ENCODE measurements around the gene ZBTB12.
"Not testable (repeated sequence)": the region's sequence is repeated elsewhere in the genome, so short reads cannot be mapped to it uniquely, and the experiment has no call there.

Gene ZBTB12

GRCh38 chr6:31940256-31940664, 38.4 kb upstream of the ZBTB12 start:
- Histone ChIP-seq H3K9me3 (ENCODE audit: control insufficient read depth in 1 of 2, low read length in 2 of 2) (no peaks in the 10 kb centered on the region), H3K36me3 (ENCODE audit: control insufficient read depth in 1 of 2, insufficient read depth in 2 of 2, low read length in 2 of 2) (no peaks in the 10 kb centered on the region), H3K27ac (ENCODE audit: low read length) (no peak overlapping the region), H3K4me3 (ENCODE audit: low read depth in 1 of 2, low read length in 2 of 2) (no peak overlapping the region), H3K27me3 (ENCODE audit: low read depth, low read length) (no peaks in the 10 kb centered on the region), H3K4me1 (ENCODE audit: control insufficient read depth in 1 of 2, insufficient read depth in 2 of 2, low read length in 2 of 2) (peaks cover 0 to 5% of the 10 kb centered on the region in 2 donors)

- no peaks in the 10 kb centered on the region for H3K36me3 ChIP-seq (ENCODE audit: control insufficient read depth in 1 of 2, insufficient read depth in 2 of 2, low read length in 2 of 2)
- no peaks in the 10 kb centered on the region for H3K27me3 ChIP-seq (ENCODE audit: low read depth, low read length)
- no peaks in the 10 kb centered on the region for H3K4me1 ChIP-seq (ENCODE audit: control insufficient read depth in 1 of 2, insufficient read depth in 2 of 2, low read length in 2 of 2)
- no peaks in the 10 kb centered on the region for H3K9me3 ChIP-seq (ENCODE audit: control insufficient read depth in 1 of 2, low read length in 2 of 2)
- H3K27ac ChIP-seq (ENCODE audit: low read length), result no peak overlapping the region
- H3K4me3 ChIP-seq (ENCODE audit: low read depth in 1 of 2, low read length in 2 of 2), result no peak overlapping the region
Observed at GRCh38 chr6:31935823-31936222, 33.9 kb upstream of the ZBTB12 start.

- H3K27ac ChIP-seq (ENCODE audit: low read length), result no peak overlapping the region
- no peaks in the 10 kb centered on the region for H3K9me3 ChIP-seq (ENCODE audit: control insufficient read depth in 1 of 2, low read length in 2 of 2)
Observed at GRCh38 chr6:31935021-31935420, 33.1 kb upstream of the ZBTB12 start.

GRCh38 chr6:31933537-31933936, 31.7 kb upstream of the ZBTB12 start:
- no peaks in the 10 kb centered on the region for H3K36me3 ChIP-seq (ENCODE audit: control insufficient read depth in 1 of 2, insufficient read depth in 2 of 2, low read length in 2 of 2)
- no peak overlapping the region for H3K4me3 ChIP-seq (ENCODE audit: low read depth in 1 of 2, low read length in 2 of 2)
- H3K27ac ChIP-seq (ENCODE audit: low read length), result no peak overlapping the region
- no peaks in the 10 kb centered on the region for H3K27me3 ChIP-seq (ENCODE audit: low read depth, low read length)
- no peaks in the 10 kb centered on the region for H3K9me3 ChIP-seq (ENCODE audit: control insufficient read depth in 1 of 2, low read length in 2 of 2)
- no peaks in the 10 kb centered on the region for H3K4me1 ChIP-seq (ENCODE audit: control insufficient read depth in 1 of 2, insufficient read depth in 2 of 2, low read length in 2 of 2)

More at GRCh38 chr6:31935021-31935420, 33.1 kb upstream of the ZBTB12 start:
- H3K4me3 ChIP-seq (ENCODE audit: low read depth in 1 of 2, low read length in 2 of 2), result no peak overlapping the region
- H3K27me3 ChIP-seq (ENCODE audit: low read depth, low read length), result no peaks in the 10 kb centered on the region
- H3K4me1 ChIP-seq (ENCODE audit: control insufficient read depth in 1 of 2, insufficient read depth in 2 of 2, low read length in 2 of 2), result no peaks in the 10 kb centered on the region
- H3K36me3 ChIP-seq (ENCODE audit: control insufficient read depth in 1 of 2, insufficient read depth in 2 of 2, low read length in 2 of 2), result no peaks in the 10 kb centered on the region

- not testable (repeated sequence) for H3K4me3 ChIP-seq (ENCODE audit: low read depth in 1 of 2, low read length in 2 of 2); H3K27me3 ChIP-seq (ENCODE audit: low read depth, low read length); H3K9me3 ChIP-seq (ENCODE audit: control insufficient read depth in 1 of 2, low read length in 2 of 2); H3K4me1 ChIP-seq (ENCODE audit: control insufficient read depth in 1 of 2, insufficient read depth in 2 of 2, low read length in 2 of 2); H3K36me3 ChIP-seq (ENCODE audit: control insufficient read depth in 1 of 2, insufficient read depth in 2 of 2, low read length in 2 of 2); H3K27ac ChIP-seq (ENCODE audit: low read length)
Observed at GRCh38 chr6:31932137-31932536, 30.3 kb upstream of the ZBTB12 start.

- Histone ChIP-seq H3K27ac (ENCODE audit: low read length) (no peak overlapping the region), H3K27me3 (ENCODE audit: low read depth, low read length) (no peaks in the 10 kb centered on the region), H3K4me1 (ENCODE audit: control insufficient read depth in 1 of 2, insufficient read depth in 2 of 2, low read length in 2 of 2) (no peaks in the 10 kb centered on the region), H3K9me3 (ENCODE audit: control insufficient read depth in 1 of 2, low read length in 2 of 2) (no peaks in the 10 kb centered on the region), H3K36me3 (ENCODE audit: control insufficient read depth in 1 of 2, insufficient read depth in 2 of 2, low read length in 2 of 2) (no peaks in the 10 kb centered on the region), H3K4me3 (ENCODE audit: low read depth in 1 of 2, low read length in 2 of 2) (no peak overlapping the region)
Observed at GRCh38 chr6:31930962-31931361, 29.1 kb upstream of the ZBTB12 start.

GRCh38 chr6:31928672-31928939, 26.7 kb upstream of the ZBTB12 start:
- H3K36me3 ChIP-seq (ENCODE audit: control insufficient read depth in 1 of 2, insufficient read depth in 2 of 2, low read length in 2 of 2), result no peaks in the 10 kb centered on the region
- no peak overlapping the region for H3K27ac ChIP-seq (ENCODE audit: low read length)
- H3K4me1 ChIP-seq (ENCODE audit: control insufficient read depth in 1 of 2, insufficient read depth in 2 of 2, low read length in 2 of 2), result no peaks in the 10 kb centered on the region
- no peaks in the 10 kb centered on the region for H3K27me3 ChIP-seq (ENCODE audit: low read depth, low read length)
- H3K4me3 ChIP-seq (ENCODE audit: low read depth in 1 of 2, low read length in 2 of 2), result no peak overlapping the region
- no peaks in the 10 kb centered on the region for H3K9me3 ChIP-seq (ENCODE audit: control insufficient read depth in 1 of 2, low read length in 2 of 2)

GRCh38 chr6:31927863-31928671, 26.2 kb upstream of the ZBTB12 start:
- H3K36me3 ChIP-seq (ENCODE audit: control insufficient read depth in 1 of 2, insufficient read depth in 2 of 2, low read length in 2 of 2), result no peaks in the 10 kb centered on the region
- H3K9me3 ChIP-seq (ENCODE audit: control insufficient read depth in 1 of 2, low read length in 2 of 2), result no peaks in the 10 kb centered on the region
- no peaks in the 10 kb centered on the region for H3K4me1 ChIP-seq (ENCODE audit: control insufficient read depth in 1 of 2, insufficient read depth in 2 of 2, low read length in 2 of 2)
- peak overlapping the region; percentile 9 to 49 for H3K4me3 ChIP-seq (ENCODE audit: low read depth in 1 of 2, low read length in 2 of 2)
- H3K27me3 ChIP-seq (ENCODE audit: low read depth, low read length), result no peaks in the 10 kb centered on the region
- H3K27ac ChIP-seq (ENCODE audit: low read length), result peak overlapping the region; percentile 43

GRCh38 chr6:31927242-31927862, 25.5 kb upstream of the ZBTB12 start, which contains the start of gene C2:
TSS of gene C2 (plus strand) at chr6:31927717. CDS start at chr6:31927753, 36 bp downstream.
- Histone ChIP-seq H3K4me1 (ENCODE audit: control insufficient read depth in 1 of 2, insufficient read depth in 2 of 2, low read length in 2 of 2) (no peaks in the 10 kb centered on the region), H3K9me3 (ENCODE audit: control insufficient read depth in 1 of 2, low read length in 2 of 2) (no peaks in the 10 kb centered on the region), H3K4me3 (ENCODE audit: low read depth in 1 of 2, low read length in 2 of 2) (peak within 1 kb of the TSS; percentile 9 to 49), H3K27me3 (ENCODE audit: low read depth, low read length) (no peaks in the 10 kb centered on the region), H3K36me3 (ENCODE audit: control insufficient read depth in 1 of 2, insufficient read depth in 2 of 2, low read length in 2 of 2) (no peaks in the 10 kb centered on the region), H3K27ac (ENCODE audit: low read length) (peak within 1 kb of the TSS; percentile 43)

GRCh38 chr6:31922942-31923341, 21.1 kb upstream of the ZBTB12 start:
- Histone ChIP-seq H3K4me3 (ENCODE audit: low read depth in 1 of 2, low read length in 2 of 2) (no peak overlapping the region), H3K36me3 (ENCODE audit: control insufficient read depth in 1 of 2, insufficient read depth in 2 of 2, low read length in 2 of 2) (no peaks in the 10 kb centered on the region), H3K27me3 (ENCODE audit: low read depth, low read length) (no peaks in the 10 kb centered on the region), H3K9me3 (ENCODE audit: control insufficient read depth in 1 of 2, low read length in 2 of 2) (no peaks in the 10 kb centered on the region), H3K27ac (ENCODE audit: low read length) (no peak overlapping the region), H3K4me1 (ENCODE audit: control insufficient read depth in 1 of 2, insufficient read depth in 2 of 2, low read length in 2 of 2) (no peaks in the 10 kb centered on the region)

- Histone ChIP-seq H3K27me3 (ENCODE audit: low read depth, low read length) (no peaks in the 10 kb centered on the region), H3K36me3 (ENCODE audit: control insufficient read depth in 1 of 2, insufficient read depth in 2 of 2, low read length in 2 of 2) (no peaks in the 10 kb centered on the region), H3K4me3 (ENCODE audit: low read depth in 1 of 2, low read length in 2 of 2) (no peak overlapping the region), H3K27ac (ENCODE audit: low read length) (no peak overlapping the region), H3K4me1 (ENCODE audit: control insufficient read depth in 1 of 2, insufficient read depth in 2 of 2, low read length in 2 of 2) (no peaks in the 10 kb centered on the region), H3K9me3 (ENCODE audit: control insufficient read depth in 1 of 2, low read length in 2 of 2) (no peaks in the 10 kb centered on the region)
Observed at GRCh38 chr6:31920811-31921210, 18.9 kb upstream of the ZBTB12 start.
